WTC11 (cell line): ENCODE measurements around the gene RAB18.

ENCODE experiments used
- CTCF ChIP-seq: fragments of 200-600 bp; IDR thresholded peaks from 2 replicates; pipeline ENCODE4 v1.8.0; 2022; ENCODE audit warnings: antibody characterized with exemption
- FOXP4 ChIP-seq: sonication (generic); formaldehyde crosslinking; IDR thresholded peaks from 2 replicates; pipeline ENCODE4 v1.8.0; 2022; ENCODE audit warnings: mild to moderate bottlenecking, missing genetic modification reagents

- TF ChIP-seq CTCF (no peak), FOXP4 (CRISPR knock-in tag) (no peak)
Observed at GRCh38 chr10:27537166-27537565, 33.1 kb downstream of the RAB18 start.
